ENCODE data around the gene ZNF57. TPM values are rescaled to one million over a fixed set of nuclear protein-coding genes. Genes with fewer than 3 reads are reported as not detected.
"Not testable (repeated sequence)": the region's sequence is repeated elsewhere in the genome, so short reads cannot be mapped to it uniquely, and the experiment has no call there.

ZNF57 gene
- total and polyA plus RNA-seq, 2 donors (not counting 1 experiment from before 2014, with no cell fraction given), result 2.8 to 5.3 TPM

DNA sequence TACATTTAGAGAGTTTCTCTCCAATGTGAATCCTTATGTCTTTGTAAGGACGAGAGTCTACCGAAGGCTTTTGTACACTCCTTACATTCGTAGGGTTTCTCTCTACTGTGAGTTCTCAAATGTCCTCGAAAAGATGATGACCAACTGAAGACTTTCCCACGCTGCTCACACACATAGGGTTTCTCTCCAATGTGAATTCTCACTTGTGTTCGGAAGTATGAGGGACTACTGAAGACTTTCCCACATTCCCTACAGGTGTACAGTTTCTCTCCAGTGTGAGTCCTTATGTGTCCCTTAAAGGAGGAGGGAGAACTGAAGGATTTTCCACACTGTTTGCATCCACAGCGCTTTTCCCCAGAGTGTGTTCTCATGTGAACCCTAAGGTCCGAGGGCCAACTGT is 4.0 kb upstream of the ZNF57 start:
- no peaks in the 10 kb centered on the region for H3K4me1 ChIP-seq (ENCODE audit: control insufficient read depth, extremely low read depth, insufficient read depth, low read length)
- H3K9me3 ChIP-seq (ENCODE audit: control insufficient read depth, insufficient read depth, low read depth, low read length), result no peaks in the 10 kb centered on the region
- H4K20me1 ChIP-seq (ENCODE audit: control insufficient read depth, extremely low read depth, insufficient read depth, low read length), result no peaks in the 10 kb centered on the region
- H3K27me3 ChIP-seq (ENCODE audit: control insufficient read depth, insufficient read depth, low read length), result no peaks in the 10 kb centered on the region
- H2AFZ ChIP-seq (ENCODE audit: low read length), result no peak overlapping the region
- H3K36me3 ChIP-seq (ENCODE audit: control insufficient read depth, insufficient read depth, low read length), result no peaks in the 10 kb centered on the region
- no peaks in the 10 kb centered on the region for H3K79me2 ChIP-seq (ENCODE audit: control insufficient read depth, insufficient read depth, low read length)
- H3K27ac ChIP-seq (ENCODE audit: insufficient read depth, low read length), result no peak overlapping the region
- H3K4me2 ChIP-seq (ENCODE audit: extremely low read depth, insufficient read depth, low read length), result no peak overlapping the region
- no peak for DNase-seq (ENCODE audit: low read depth in 2 of 2)
- TF ChIP-seq, protein P1, sequence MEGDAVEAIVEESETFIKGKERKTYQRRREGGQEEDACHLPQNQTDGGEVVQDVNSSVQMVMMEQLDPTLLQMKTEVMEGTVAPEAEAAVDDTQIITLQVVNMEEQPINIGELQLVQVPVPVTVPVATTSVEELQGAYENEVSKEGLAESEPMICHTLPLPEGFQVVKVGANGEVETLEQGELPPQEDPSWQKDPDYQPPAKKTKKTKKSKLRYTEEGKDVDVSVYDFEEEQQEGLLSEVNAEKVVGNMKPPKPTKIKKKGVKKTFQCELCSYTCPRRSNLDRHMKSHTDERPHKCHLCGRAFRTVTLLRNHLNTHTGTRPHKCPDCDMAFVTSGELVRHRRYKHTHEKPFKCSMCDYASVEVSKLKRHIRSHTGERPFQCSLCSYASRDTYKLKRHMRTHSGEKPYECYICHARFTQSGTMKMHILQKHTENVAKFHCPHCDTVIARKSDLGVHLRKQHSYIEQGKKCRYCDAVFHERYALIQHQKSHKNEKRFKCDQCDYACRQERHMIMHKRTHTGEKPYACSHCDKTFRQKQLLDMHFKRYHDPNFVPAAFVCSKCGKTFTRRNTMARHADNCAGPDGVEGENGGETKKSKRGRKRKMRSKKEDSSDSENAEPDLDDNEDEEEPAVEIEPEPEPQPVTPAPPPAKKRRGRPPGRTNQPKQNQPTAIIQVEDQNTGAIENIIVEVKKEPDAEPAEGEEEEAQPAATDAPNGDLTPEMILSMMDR (conservative IDR thresholded peaks at IDR 0.05 in 1 of 2, IDR thresholded peaks at IDR 0.05 in 1 of 2; ENCODE audit: low read depth in 1 of 2, low read length in 2 of 2), result no peak
- TF ChIP-seq EZH2 (IDR thresholded peaks at IDR 0.05; ENCODE audit: low read length, missing control alignments), result no peak
- H3K4me3 ChIP-seq (replicated peaks in 1 of 4; ENCODE audit: control extremely low read depth in 1 of 4, insufficient read depth in 1 of 4, low read depth in 3 of 4, low read length in 4 of 4), result no peak overlapping the region
- H3K9ac ChIP-seq (ENCODE audit: insufficient read depth, low read length), result no peak overlapping the region

DNA sequence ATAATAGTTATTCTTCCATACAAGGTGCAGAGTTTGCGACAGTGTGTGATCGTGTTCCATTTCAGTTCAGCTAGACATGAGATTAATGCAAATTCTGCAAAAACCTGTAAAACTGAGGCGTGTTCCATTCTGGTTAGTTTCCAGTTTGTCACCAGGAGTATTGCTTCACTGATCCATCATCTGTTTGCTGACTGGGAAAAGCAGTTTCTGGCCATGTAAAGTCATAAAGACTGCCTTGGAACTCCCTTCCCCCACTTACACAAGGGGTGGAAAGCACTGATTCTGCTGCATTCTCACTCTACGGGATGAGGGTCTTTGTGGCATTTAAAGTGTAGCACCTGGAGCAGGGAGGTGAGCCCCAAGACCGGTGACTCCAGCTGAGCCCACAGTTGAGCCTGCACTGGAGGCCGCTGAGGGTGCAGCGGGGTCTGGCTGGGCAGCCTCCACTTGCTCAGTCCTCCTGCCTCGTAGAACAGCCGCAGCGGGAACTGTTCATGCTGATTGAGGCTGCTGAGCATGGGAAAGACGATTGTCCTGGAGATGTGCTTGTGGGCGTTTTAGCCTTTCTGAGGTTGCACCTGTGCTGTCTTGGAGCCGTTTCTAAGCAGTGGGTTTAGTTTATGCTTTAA is 2.0 kb downstream of the ZNF57 start:
- TF ChIP-seq, protein P1 (conservative IDR thresholded peaks at IDR 0.05 in 1 of 2, IDR thresholded peaks at IDR 0.05 in 1 of 2; ENCODE audit: low read depth in 1 of 2, low read length in 2 of 2), result no peak
- no peak for TF ChIP-seq EZH2 (IDR thresholded peaks at IDR 0.05; ENCODE audit: low read length, missing control alignments)
- Histone ChIP-seq H3K4me2 (ENCODE audit: extremely low read depth, insufficient read depth, low read length) (no peak overlapping the region), H3K27me3 (ENCODE audit: control insufficient read depth, insufficient read depth, low read length) (no peaks in the 10 kb centered on the region), H3K9ac (ENCODE audit: insufficient read depth, low read length) (no peak overlapping the region), H4K20me1 (ENCODE audit: control insufficient read depth, extremely low read depth, insufficient read depth, low read length) (no peaks in the 10 kb centered on the region), H3K27ac (ENCODE audit: insufficient read depth, low read length) (no peak overlapping the region), H3K79me2 (ENCODE audit: control insufficient read depth, insufficient read depth, low read length) (no peaks in the 10 kb centered on the region), H2AFZ (ENCODE audit: low read length) (no peak overlapping the region), H3K36me3 (ENCODE audit: control insufficient read depth, insufficient read depth, low read length) (no peaks in the 10 kb centered on the region), H3K9me3 (ENCODE audit: control insufficient read depth, insufficient read depth, low read depth, low read length) (no peaks in the 10 kb centered on the region), H3K4me1 (ENCODE audit: control insufficient read depth, extremely low read depth, insufficient read depth, low read length) (no peaks in the 10 kb centered on the region), H3K4me3 (replicated peaks in 1 of 4; ENCODE audit: control extremely low read depth in 1 of 4, insufficient read depth in 1 of 4, low read depth in 3 of 4, low read length in 4 of 4) (no peak overlapping the region)
- DNase-seq (ENCODE audit: low read depth in 2 of 2), result no peak

DNA sequence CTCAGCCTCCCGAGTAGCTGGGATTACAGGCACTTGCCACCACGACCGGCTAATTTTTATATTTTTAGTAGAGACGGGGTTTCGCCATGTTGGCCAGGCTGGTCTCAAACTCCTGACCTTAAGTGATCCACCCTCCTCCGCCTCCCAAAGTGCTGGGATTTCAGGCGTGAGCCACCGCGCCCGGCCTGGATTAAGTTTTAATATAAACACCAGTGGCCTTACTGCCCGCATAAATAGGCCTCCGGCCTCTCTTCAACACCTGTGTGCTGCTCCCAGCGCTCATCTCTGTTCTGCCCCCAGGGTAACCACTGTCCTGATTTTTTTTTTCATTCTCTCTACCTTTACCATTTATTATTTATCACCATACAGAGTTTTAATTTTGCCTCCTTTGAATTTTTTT is 2.6 kb downstream of the ZNF57 start:
- H2AFZ ChIP-seq (ENCODE audit: low read length); H3K4me2 ChIP-seq (ENCODE audit: extremely low read depth, insufficient read depth, low read length); H3K4me3 ChIP-seq (replicated peaks in 1 of 4; ENCODE audit: control extremely low read depth in 1 of 4, insufficient read depth in 1 of 4, low read depth in 3 of 4, low read length in 4 of 4); H3K79me2 ChIP-seq (ENCODE audit: control insufficient read depth, insufficient read depth, low read length); H4K20me1 ChIP-seq (ENCODE audit: control insufficient read depth, extremely low read depth, insufficient read depth, low read length); H3K9ac ChIP-seq (ENCODE audit: insufficient read depth, low read length); H3K27me3 ChIP-seq (ENCODE audit: control insufficient read depth, insufficient read depth, low read length); H3K27ac ChIP-seq (ENCODE audit: insufficient read depth, low read length); H3K4me1 ChIP-seq (ENCODE audit: control insufficient read depth, extremely low read depth, insufficient read depth, low read length); DNase-seq (ENCODE audit: low read depth in 2 of 2); H3K9me3 ChIP-seq (ENCODE audit: control insufficient read depth, insufficient read depth, low read depth, low read length); H3K36me3 ChIP-seq (ENCODE audit: control insufficient read depth, insufficient read depth, low read length): not testable (repeated sequence)

Measured in fibroblast of lung (primary cell).